Right hindlimb (tissue), 1 donor: ENCODE data around the gene SAGE1.
"Not testable (repeated sequence)": the region's sequence is repeated elsewhere in the genome, so short reads cannot be mapped to it uniquely, and the experiment has no call there.

Experiments
- DNase-seq: peaks from one replicate; pipeline ENCODE4 v3.0.0-alpha.2; 2018

The SAGE1 gene, protein sequence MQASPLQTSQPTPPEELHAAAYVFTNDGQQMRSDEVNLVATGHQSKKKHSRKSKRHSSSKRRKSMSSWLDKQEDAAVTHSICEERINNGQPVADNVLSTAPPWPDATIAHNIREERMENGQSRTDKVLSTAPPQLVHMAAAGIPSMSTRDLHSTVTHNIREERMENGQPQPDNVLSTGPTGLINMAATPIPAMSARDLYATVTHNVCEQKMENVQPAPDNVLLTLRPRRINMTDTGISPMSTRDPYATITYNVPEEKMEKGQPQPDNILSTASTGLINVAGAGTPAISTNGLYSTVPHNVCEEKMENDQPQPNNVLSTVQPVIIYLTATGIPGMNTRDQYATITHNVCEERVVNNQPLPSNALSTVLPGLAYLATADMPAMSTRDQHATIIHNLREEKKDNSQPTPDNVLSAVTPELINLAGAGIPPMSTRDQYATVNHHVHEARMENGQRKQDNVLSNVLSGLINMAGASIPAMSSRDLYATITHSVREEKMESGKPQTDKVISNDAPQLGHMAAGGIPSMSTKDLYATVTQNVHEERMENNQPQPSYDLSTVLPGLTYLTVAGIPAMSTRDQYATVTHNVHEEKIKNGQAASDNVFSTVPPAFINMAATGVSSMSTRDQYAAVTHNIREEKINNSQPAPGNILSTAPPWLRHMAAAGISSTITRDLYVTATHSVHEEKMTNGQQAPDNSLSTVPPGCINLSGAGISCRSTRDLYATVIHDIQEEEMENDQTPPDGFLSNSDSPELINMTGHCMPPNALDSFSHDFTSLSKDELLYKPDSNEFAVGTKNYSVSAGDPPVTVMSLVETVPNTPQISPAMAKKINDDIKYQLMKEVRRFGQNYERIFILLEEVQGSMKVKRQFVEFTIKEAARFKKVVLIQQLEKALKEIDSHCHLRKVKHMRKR

GRCh38 chrX:135893294-135893817 is at the start of gene SAGE1, which contains the start of gene CT45A10:
SAGE1 (plus strand) TSS chrX:135893716; CDS start chrX:135896243, 2,527 bp downstream.
CT45A10 (minus strand) TSS chrX:135893444; CDS start chrX:135885344, 8,100 bp downstream.
- DNase-seq = no peak

DNA sequence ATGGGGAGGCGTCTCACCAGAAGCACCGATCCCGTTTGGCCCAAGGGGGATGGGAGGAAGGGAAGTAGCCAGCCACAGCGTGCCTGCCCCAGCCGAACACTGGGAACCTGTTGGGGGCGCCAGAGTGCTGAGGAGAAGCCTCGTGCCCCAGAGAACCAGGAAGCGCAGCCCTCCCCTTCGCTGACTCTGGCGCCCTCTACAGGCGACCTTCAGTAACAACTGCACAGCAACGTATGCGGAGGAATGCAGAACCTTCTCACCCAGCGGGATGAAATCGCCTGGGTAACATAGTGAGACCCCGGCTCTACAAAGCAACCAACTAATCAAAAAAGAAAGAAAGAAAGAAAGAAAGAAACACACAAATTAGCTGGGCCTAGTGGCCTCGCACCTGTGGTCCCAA is 39.1 kb upstream of the SAGE1 start, which contains the start of gene CT45A8:
Gene CT45A8, minus strand, starts transcription at position 101 of the 400 bp plus-strand sequence. CDS start 3,755 bp downstream, outside the sequence.
- not testable (repeated sequence) for DNase-seq

- not testable (repeated sequence) for DNase-seq
These were observed 21.8 kb upstream of the SAGE1 start, which contains the start of gene CT45A9 for GRCh38 chrX:135871712-135872111. CT45A9 (minus strand) TSS chrX:135871812; CDS start chrX:135868061, 3,751 bp downstream.

DNA sequence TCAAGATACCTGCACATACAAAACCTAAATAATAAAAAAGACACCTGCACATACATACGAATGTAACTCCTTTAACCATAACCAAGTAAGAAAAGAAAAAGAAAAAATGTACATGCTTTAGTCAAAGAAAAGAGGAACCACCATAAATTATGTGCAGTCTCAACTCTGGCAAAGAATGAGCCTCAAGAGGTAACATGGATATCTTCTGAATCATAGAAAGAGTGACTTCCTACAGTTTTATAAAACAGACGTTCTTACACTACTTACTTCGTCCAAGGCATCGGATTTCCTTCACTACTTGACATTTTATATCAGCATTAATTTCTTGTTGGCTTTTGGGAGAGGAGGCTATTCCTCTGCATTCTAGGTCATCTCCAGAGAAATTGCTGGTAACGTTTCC is 10.8 kb upstream of the SAGE1 start:
- DNase-seq = not testable (repeated sequence)

- not testable (repeated sequence) for DNase-seq
These were observed 5.3 kb upstream of the SAGE1 start for GRCh38 chrX:135888230-135888629.

- not testable (repeated sequence) for DNase-seq
These were observed 4.5 kb upstream of the SAGE1 start for GRCh38 chrX:135888976-135889375.

DNA sequence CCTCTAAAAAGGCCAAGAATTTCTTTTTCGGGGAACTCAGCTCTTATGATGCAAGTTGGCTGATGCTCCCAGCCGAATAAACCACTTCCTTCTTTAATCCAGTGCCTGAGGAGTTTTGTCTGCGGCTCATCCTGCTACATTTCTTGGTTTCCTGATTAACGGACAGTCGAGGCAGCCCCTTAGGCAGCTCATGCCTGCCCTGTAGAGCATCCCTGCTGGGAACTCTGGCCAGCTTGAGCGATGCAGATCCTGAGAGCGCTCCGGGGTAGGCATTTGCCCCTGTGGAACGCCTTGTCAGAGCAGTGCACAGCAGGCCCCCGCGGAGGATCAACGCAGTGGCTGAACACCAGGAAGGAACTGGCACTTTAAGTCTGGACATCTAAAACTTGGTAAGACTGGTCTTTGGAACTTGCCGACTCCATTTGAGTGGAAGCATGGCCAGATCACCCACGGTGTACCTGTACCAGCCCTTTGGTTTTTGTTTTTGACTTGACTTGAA is 3.4 kb upstream of the SAGE1 start:
- DNase-seq = no peak

- no peak for DNase-seq
These were observed 735 bp upstream of the SAGE1 start for GRCh38 chrX:135892781-135893180.

DNA sequence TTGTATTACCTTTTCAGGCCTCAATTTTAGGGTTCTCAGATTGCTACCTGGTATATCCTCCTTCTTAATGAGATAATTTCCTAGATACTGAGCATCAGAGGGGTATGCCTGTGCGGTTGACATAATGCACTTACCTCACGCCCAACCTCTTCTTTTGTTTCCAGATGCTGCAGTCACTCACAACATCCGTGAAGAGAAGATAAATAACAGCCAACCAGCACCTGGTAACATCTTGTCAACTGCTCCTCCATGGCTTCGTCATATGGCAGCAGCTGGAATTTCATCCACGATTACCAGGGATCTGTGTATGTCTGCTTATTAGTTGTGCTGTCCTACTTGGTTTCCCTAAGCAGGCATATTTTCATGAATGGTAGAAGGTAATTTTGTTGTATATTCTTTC is 16.7 kb downstream of the SAGE1 start:
- DNase-seq = no peak

GRCh38 chrX:135914404-135914803 is 20.9 kb downstream of the SAGE1 start:
- no peak for DNase-seq

- not testable (repeated sequence) for DNase-seq
These were observed 27.0 kb downstream of the SAGE1 start for GRCh38 chrX:135920516-135920915.

- DNase-seq = no peak
These were observed 29.8 kb downstream of the SAGE1 start for GRCh38 chrX:135923353-135923752.

DNA sequence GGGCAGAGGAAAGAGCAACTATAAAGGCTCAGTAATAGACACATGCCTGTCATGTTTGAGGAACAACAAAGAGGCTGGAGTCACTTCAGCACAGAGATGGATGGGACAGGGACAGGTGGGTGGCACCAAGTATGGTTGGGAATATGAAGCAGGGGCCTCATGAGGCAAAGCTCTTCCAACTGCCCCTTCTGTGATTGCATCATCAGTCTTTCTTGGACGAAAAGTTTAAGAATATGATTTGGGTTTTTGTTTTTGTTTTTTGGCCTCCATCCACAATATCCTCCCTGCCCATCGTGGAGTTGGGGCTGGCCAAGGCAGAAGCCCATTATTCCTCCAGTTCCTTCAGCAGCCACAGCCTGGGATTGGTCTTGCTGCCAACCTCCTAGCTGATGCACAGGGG is 34.4 kb downstream of the SAGE1 start:
- no peak for DNase-seq

DNA sequence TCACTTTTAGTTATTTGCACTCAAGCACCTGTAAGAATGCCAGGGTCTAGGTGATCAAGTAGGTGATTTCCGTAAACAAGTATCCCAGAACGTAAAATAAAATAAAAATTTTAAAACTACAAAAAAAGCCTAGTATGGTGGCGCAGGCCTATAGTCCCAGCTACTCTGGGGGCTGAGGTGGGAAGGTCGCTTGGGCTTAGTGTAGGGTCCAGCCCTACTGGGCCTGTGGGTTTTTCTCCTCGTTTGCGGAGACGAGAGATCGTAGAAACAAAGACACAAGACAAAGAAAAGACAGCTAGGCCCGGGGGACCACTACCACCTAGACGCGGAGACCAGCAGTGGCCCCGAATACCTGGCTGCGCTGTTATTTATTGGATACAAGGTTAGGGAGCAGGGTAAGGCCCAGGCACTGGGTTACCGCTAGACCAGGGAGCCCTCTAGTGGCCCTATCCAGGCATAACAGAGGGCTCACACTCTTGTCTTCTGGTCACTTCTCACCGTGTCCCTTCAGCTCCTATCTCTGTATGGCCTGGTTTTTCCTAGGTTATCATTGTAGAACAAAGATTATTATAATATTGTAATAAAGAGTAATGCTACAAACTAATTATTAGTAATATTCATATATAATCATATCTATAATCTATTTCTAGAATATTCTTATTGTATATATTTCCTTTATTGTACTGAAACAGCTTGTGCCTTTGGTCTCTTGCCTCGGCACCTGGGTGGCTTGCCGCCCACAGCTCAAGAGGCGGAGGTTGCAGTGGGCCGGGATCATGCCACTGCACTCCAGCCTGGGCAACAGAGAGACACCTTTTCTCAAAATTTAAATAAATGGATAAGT is 38.4 kb downstream of the SAGE1 start:
- peak; percentile 25 for DNase-seq

GRCh38 chrX:135944486-135944885 is 51.0 kb downstream of the SAGE1 start:
- no peak for DNase-seq

DNA sequence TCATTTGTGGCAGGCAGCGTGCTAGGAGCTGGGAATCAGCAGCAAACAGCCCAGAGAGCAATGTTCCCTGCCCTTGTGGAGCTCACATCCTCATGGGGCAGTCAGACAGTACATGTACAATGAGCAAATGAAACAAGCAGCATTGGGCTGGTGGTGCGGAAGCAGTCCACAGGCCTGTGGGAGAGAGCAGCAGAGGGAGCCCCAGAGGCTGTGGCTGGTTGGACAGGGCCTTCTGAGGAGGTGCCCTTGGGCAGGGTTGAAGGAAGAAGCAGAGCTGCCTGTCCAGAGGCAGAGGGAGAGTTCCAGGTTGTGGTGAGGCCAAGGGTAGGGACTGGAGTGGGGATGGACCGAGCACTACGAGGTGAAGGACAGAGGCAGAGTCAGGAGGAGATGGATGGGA is 57.8 kb downstream of the SAGE1 start:
- no peak for DNase-seq
